Measurements from ENCODE around the gene SGSM1.
"Not testable (repeated sequence)": the region's sequence is repeated elsewhere in the genome, so short reads cannot be mapped to it uniquely, and the experiment has no call there.

Gene SGSM1

DNA sequence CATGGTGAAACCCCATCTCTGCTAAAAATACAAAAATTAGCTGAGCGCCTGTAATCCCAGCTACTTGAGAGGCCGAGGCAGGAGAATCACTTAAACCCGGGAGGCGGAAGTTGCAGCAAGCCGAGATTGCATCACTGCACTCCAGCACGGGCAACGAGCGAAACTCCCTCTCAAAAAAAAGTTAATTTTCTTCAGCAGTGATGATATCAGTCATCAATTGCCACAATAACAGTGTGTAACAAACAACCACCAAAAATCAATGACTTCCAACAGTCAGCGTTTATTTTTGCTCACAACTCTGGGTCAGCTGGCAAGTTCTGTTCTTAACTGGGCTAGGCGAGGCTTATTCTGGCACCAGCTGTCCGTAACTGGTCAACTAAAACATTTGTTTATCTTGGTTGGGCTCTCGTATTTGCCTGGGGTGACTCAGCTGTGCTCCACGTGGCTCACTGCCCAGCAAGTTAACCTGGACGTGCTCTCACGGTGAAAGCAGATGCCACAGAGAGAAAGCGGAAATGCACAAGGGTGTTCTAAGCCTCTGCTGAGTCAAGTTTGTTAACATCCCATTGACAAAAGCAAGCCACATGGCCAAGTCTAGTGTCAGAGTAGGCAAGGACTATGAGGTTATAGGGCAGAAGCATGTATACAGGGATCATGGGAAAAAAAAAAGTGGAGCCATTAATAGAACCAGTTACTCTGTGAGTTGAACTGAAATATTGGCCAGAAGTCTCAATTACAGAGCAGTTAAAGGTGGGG, 88.4 kb downstream of the SGSM1 start:
- DNase-seq (ENCODE audit: low read depth, low spot score): peak; percentile 97

DNA sequence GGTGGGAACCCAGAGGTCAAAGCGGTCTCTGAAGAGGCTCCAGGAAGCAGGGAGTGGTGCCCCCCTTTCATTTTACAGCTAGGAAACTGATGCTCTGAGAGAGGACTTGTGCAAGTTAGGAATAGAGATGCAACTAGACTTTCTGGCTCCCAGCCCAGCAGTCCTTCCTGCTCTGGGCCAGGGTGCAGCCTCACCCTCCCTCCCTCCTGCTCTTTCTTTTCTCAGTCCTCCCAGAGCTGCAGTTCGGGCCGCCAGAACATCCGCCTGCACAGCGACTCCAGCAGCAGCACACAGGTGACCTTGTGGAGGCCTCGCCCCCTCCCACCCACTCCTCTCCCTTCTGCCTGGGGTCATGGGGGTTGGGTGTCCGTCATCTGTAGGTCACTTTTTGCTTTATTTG, 89.0 kb downstream of the SGSM1 start:
- peak; percentile 67 for DNase-seq (ENCODE audit: low read depth, low spot score)

DNA sequence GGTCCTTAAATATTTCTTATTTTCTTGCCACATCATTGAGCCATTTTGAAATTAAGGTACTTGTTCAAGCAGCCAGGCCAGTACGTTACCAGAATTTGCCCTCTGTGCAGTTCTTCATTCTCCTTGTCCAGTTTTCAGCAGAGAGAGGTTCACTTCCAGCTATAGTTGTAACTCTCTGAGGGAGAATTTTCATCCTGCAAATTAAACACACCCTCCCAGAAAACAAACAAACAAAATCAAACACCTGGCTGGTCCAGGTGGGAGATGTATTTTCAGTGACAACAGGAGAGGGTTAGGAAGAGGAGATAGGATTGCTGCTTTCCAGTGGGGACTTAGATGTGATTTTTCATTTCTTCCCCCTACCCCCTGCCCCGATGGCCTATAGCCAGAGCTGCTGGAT, 95.4 kb downstream of the SGSM1 start:
- DNase-seq (ENCODE audit: low read depth, low spot score): no peak

GRCh38 chr22:24905909-24906308, 99.9 kb downstream of the SGSM1 start:
- DNase-seq (ENCODE audit: low read depth, low spot score): no peak

GRCh38 chr22:24907101-24907500, 101.1 kb downstream of the SGSM1 start:
- not testable (repeated sequence) for DNase-seq (ENCODE audit: low read depth, low spot score)

DNA sequence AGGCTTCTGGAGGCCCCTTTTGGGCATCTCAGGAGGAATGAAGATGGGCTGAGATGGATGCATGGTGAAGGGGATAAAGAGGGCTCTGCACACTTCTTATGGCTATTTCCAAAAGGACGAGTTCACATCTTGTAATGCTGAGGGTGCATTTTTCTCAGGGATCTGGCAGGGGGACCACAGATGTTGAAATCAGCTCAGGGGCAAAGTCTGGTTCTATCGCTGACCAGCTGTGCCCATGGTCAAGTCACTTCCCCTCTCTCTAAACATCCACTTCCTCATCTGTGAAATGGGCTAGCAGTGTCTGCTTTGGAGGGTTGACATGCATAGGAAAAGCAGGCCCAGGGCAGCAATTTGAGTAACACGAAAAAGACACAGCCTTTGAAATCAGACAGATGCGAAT, 114.0 kb downstream of the SGSM1 start:
- no peak for DNase-seq (ENCODE audit: low read depth, low spot score)

DNA sequence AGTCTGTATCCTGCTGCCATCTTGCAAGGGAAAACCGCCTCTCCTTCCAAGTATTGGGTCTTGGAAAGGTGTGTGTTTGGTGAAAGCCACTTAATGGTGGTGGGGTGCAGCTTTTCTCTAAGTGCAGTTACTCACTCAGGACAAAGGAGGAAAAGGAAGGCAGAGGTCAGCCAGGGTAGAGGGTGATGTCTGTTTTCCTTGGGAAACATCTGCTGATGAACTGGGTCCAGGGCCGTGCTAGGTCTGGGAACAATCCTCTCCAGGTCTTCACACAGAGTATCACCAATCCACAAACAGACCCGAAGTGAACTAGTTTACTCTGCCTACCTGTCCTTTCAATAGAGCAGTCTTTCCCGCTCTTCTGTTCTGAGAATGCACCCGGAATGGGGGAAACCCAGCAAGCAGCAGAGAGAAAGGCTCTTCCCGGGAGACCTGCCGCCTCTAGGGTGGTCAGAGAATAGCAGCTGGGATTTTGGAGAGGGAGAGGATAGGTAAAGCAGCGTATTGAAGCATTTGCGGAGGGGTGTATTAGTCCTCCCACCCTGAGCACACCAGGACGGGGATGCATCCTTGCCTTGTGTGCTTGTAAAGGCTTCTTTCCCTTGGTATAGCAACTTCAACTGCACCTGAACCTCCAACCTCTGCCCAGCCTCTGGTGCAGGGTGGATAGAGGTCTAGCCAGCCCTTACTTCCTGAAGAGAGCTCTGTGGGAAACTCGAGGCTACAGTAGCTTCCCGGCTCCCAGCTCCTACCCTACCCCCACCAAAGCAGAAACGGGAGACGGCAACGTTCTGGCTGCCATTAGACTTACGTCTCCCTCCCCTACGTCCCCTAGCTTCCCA, 119.8 kb downstream of the SGSM1 start:
- DNase-seq (ENCODE audit: low read depth, low spot score): peak; percentile 68

DNA sequence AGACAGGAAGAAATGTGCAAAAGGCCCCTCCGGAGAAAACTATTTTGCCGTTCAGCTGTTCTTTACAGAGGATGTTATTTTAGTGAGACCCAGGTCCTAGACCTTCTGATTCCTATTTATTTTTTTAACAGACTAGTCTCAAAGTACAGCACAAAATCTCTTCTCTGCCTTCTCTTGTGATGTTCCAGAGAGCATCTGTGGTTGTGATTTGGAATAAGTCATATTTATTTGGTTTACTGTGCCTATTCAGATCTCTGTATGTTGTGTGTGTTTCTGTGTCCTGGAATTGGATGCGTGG, 120.4 kb downstream of the SGSM1 start:
- no peak for DNase-seq (ENCODE audit: low read depth, low spot score)

DNA sequence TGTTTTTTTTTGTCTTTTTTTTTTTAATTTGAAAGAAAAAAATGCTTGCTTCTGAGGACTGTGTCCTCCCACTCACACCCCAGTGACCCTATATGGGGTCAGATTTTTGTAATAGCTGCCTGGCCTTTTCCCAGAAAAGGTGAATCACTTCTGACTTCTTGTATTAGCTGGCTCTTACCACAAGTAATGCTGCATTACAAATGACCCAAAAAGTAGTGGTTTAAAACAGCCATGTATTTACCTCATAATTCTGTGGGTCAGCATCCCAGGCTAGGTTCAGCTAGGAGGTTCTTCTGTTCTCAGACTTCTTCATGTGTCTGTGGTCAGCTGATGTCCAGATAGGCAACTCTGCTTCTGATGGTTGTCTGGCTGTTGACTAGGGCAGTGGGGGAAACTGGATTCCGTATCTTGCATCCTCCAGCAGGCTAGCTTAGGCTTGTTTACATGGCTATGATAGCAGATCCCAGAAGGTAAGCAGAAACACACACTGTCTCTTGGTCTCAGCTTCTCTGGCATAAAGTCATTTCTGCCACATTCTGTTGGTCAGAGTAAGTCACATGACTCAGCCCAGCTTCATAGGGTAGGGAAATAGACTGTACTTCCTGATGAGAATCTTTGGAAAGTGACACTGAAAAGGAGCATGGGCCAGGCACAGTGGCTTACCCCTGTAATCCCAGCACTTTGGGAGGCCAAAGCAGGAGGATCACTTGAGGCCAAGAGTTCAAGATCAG, 121.0 kb downstream of the SGSM1 start:
- peak; percentile 46 for DNase-seq (ENCODE audit: low read depth, low spot score)

DNA sequence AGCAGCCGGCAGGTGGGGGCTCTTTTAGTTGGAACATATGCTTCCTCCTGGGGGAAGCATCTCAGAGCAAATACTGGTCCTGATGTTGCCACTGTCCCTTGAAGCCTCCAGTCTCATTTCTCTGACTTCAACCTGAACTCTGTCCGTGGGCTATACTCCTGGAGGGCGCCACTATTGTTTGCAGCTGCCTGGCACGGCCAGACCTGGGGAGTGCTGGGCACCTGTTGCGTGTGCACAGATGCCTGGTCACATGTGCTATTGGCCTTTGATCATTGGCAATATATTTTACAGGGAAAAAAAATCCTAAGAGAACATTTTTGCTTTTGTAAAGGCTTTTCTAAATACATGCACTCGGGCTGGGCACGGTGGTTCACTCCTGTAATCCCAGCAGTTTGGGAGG, 122.3 kb downstream of the SGSM1 start:
- no peak for DNase-seq (ENCODE audit: low read depth, low spot score)

DNA sequence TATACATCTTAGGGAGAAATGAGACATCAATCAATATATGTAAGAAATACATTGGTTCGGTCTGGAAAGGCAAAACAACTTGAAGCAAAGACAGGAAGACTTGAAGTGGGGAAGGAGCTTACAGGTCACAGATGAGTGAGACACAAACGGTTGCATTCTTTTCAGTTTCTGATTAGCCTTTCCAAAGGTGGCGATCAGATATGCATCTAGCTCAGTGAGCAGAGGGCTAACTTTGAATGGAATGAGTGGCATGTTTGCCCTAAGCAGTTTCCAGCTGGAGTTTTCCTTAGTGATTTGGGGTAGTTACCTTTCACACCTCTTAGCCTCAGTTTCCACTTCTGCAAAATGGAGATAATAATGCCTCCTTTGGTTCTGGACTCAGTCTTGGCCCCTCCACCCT, 124.7 kb downstream of the SGSM1 start:
- DNase-seq (ENCODE audit: low read depth, low spot score): no peak

GRCh38 chr22:24935771-24936483, 129.9 kb downstream of the SGSM1 start:
- DNase-seq (ENCODE audit: low read depth, low spot score): no peak

DNA sequence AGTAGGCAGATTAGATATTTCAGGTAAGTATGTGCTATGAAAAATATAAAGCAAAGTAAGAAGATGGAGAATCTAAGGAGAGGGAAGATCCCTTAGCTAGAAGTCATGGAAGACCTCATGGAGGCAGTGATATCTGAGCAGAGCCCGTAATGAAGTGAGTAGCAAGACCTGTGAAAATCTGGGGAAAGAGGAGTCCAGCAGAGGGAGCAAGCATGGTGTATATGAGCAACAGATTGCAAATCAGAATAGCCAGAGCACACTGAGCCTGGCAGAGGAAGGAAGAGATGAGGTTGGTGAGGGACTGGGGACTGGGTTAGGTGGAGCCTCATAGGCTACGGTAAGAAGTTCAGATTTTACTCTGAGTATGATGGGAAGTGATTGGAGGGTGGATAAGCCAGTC, 131.1 kb downstream of the SGSM1 start:
- DNase-seq (ENCODE audit: low read depth, low spot score): no peak

GRCh38 chr22:24938741-24939341, 132.8 kb downstream of the SGSM1 start:
- no peak for DNase-seq (ENCODE audit: low read depth, low spot score)

- no peak for DNase-seq (ENCODE audit: low read depth, low spot score)
Measured at GRCh38 chr22:24942301-24942700, 136.3 kb downstream of the SGSM1 start.

GRCh38 chr22:24944217-24944937, 138.4 kb downstream of the SGSM1 start:
- DNase-seq (ENCODE audit: low read depth, low spot score): no peak

GRCh38 chr22:24945430-24945829, 139.4 kb downstream of the SGSM1 start:
- no peak for DNase-seq (ENCODE audit: low read depth, low spot score)

DNA sequence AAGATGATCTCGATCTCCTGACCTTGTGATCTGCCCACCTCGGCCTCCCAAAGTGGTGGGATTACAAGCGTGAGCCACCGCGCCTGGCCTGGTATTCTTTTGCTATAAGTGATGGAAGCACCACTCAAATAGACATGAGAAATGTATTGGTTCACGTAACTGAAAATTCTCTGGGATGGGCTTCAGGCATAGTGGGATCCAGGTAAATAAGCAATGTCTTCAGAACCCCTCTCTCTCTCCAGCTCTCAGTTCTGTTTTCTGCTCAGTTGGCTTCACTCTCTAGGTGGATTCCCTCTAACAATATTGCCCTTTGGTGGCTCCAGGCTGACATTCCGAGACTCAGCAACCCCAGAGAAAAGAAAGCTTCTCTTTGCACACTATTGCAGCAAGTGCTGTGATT, 141.4 kb downstream of the SGSM1 start:
- DNase-seq (ENCODE audit: low read depth, low spot score): no peak

GRCh38 chr22:24947881-24948280, 141.9 kb downstream of the SGSM1 start:
- DNase-seq (ENCODE audit: low read depth, low spot score): no peak

DNA sequence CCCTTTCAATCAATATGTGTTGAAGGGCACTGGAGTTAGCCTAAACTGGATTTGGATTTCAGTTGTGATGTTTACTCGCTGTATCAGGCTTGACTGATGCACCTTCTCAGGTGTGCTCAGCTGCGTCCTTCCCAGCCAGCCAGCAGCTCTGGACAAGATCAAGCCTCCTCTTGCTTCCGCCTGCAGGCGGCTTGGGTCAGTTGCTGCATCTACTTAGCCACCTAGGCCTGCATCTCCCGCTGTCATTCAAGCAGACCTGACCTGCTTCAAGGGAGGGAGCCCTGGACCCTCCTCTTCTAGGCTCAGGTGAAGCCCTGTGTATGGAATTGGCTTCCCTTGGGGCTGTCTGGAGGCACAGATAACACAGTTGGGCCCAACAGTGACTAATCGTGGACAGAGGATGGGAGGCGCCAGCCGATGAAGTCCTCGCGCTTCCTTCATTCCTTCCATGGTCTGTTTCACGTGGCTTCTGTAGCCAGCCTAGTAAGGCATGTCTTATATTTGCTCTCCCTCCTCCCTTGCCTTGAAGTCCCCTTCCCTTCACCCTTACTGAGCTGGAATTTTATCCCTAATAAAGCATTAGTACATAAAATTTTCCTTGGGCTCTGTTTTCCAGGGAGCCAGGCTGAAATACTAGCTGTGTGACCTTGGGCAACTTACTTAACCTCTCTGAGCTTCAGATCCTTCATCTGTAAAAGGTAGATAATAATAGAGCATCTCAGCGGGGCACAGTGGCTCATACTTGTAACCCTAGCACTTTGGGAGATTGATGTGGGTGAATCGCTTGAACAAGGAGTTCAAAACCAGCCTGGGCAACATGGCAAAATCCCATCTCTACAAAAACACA, 142.6 kb downstream of the SGSM1 start:
- no peak for DNase-seq (ENCODE audit: low read depth, low spot score)

Data from smooth muscle cell of the brain vasculature (primary cell).